Gastroesophageal sphincter (tissue), 3 donors: ENCODE data around the gene FNDC3B.

Experiments
- CTCF ChIP-seq, 4 experiments: fragments of 200-600 bp in 2 of 4; fragments of 450-650 bp in 2 of 4; sonication (generic) in 1 of 4; IDR thresholded peaks; one replicate each; pipeline ENCODE4 v1.5.1; 2017 to 2019; ENCODE audit warnings: antibody characterized with exemption in 4 of 4, mild to moderate bottlenecking in 2 of 4, moderate library complexity in 2 of 4
- EP300 ChIP-seq: sonication (generic); formaldehyde crosslinking; IDR thresholded peaks from one replicate; pipeline ENCODE4 v1.6.1; 2017; ENCODE audit warnings: antibody characterized with exemption, mild to moderate bottlenecking

- TF ChIP-seq CTCF (IDR thresholded peaks at IDR 0.05) (no peak), EP300 (no peak)
Measured at GRCh38 chr3:172054115-172054764, 14.9 kb downstream of the FNDC3B start.
